ENCODE data around the gene IGSF6. TPM values are rescaled to one million over a fixed set of nuclear protein-coding genes. Genes with fewer than 3 reads are reported as not detected.

Gene IGSF6
- total and polyA plus RNA-seq, 2 of the 13 experiments (the other 11 are each of a cell fraction or from before 2014, with no cell fraction given) = not detected

DNA sequence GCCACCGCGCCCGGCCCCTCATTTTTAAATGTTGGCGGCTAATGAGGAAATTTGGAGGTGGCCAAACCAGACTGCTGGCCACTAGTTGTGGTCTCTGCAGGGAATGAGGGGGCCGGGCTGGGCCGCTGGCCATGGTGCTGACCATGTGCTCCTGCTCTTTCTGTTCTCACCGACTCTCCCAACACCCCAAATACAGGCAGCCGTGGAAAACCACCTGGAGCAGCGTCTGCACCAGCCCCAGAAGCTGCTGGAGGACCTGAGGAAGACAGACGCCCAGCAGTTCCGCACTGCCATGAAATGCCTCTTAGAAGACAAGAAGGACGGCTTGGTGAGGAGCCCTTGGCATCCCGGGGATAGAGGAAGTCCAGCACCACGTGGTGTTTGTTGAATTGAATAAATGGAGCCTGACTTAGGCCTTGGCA is 32.6 kb upstream of the IGSF6 start (continued):
- TF ChIP-seq, protein P1, sequence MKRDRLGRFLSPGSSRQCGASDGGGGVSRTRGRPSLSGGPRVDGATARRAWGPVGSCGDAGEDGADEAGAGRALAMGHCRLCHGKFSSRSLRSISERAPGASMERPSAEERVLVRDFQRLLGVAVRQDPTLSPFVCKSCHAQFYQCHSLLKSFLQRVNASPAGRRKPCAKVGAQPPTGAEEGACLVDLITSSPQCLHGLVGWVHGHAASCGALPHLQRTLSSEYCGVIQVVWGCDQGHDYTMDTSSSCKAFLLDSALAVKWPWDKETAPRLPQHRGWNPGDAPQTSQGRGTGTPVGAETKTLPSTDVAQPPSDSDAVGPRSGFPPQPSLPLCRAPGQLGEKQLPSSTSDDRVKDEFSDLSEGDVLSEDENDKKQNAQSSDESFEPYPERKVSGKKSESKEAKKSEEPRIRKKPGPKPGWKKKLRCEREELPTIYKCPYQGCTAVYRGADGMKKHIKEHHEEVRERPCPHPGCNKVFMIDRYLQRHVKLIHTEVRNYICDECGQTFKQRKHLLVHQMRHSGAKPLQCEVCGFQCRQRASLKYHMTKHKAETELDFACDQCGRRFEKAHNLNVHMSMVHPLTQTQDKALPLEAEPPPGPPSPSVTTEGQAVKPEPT (CRISPR knock-in tag; IDR thresholded peaks at IDR 0.05; ENCODE audit: low read depth) = no peak
- TF ChIP-seq, protein P2, sequence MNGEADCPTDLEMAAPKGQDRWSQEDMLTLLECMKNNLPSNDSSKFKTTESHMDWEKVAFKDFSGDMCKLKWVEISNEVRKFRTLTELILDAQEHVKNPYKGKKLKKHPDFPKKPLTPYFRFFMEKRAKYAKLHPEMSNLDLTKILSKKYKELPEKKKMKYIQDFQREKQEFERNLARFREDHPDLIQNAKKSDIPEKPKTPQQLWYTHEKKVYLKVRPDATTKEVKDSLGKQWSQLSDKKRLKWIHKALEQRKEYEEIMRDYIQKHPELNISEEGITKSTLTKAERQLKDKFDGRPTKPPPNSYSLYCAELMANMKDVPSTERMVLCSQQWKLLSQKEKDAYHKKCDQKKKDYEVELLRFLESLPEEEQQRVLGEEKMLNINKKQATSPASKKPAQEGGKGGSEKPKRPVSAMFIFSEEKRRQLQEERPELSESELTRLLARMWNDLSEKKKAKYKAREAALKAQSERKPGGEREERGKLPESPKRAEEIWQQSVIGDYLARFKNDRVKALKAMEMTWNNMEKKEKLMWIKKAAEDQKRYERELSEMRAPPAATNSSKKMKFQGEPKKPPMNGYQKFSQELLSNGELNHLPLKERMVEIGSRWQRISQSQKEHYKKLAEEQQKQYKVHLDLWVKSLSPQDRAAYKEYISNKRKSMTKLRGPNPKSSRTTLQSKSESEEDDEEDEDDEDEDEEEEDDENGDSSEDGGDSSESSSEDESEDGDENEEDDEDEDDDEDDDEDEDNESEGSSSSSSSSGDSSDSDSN (CRISPR knock-in tag; IDR thresholded peaks at IDR 0.05) = no peak
- TF ChIP-seq SRSF1 (optimal IDR thresholded peaks at IDR 0.05; ENCODE audit: low read depth, low read length) = no peak
- TF ChIP-seq, protein P3, sequence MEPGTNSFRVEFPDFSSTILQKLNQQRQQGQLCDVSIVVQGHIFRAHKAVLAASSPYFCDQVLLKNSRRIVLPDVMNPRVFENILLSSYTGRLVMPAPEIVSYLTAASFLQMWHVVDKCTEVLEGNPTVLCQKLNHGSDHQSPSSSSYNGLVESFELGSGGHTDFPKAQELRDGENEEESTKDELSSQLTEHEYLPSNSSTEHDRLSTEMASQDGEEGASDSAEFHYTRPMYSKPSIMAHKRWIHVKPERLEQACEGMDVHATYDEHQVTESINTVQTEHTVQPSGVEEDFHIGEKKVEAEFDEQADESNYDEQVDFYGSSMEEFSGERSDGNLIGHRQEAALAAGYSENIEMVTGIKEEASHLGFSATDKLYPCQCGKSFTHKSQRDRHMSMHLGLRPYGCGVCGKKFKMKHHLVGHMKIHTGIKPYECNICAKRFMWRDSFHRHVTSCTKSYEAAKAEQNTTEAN (CRISPR knock-in tag; conservative IDR thresholded peaks at IDR 0.05) = no peak
- 0 out of 2 replicates have a peak, but pooled peaks have one; percentile 34 for TF ChIP-seq RFXAP (CRISPR knock-in tag; IDR thresholded peaks at IDR 0.05; ENCODE audit: borderline replicate concordance)
- no peak for TF ChIP-seq ZNF773 (CRISPR knock-in tag; IDR thresholded peaks at IDR 0.05; ENCODE audit: borderline replicate concordance)
- peak; percentile 35; the same call in 1 of the 2 replicates for TF ChIP-seq FOXK1 (CRISPR knock-in tag; IDR thresholded peaks at IDR 0.05; ENCODE audit: borderline replicate concordance, low read depth)
- TF ChIP-seq, protein P4, sequence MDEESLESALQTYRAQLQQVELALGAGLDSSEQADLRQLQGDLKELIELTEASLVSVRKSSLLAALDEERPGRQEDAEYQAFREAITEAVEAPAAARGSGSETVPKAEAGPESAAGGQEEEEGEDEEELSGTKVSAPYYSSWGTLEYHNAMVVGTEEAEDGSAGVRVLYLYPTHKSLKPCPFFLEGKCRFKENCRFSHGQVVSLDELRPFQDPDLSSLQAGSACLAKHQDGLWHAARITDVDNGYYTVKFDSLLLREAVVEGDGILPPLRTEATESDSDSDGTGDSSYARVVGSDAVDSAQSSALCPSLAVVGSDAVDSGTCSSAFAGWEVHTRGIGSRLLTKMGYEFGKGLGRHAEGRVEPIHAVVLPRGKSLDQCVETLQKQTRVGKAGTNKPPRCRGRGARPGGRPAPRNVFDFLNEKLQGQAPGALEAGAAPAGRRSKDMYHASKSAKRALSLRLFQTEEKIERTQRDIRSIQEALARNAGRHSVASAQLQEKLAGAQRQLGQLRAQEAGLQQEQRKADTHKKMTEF (CRISPR knock-in tag; IDR thresholded peaks at IDR 0.05) = no peak
- TF ChIP-seq, protein P5, sequence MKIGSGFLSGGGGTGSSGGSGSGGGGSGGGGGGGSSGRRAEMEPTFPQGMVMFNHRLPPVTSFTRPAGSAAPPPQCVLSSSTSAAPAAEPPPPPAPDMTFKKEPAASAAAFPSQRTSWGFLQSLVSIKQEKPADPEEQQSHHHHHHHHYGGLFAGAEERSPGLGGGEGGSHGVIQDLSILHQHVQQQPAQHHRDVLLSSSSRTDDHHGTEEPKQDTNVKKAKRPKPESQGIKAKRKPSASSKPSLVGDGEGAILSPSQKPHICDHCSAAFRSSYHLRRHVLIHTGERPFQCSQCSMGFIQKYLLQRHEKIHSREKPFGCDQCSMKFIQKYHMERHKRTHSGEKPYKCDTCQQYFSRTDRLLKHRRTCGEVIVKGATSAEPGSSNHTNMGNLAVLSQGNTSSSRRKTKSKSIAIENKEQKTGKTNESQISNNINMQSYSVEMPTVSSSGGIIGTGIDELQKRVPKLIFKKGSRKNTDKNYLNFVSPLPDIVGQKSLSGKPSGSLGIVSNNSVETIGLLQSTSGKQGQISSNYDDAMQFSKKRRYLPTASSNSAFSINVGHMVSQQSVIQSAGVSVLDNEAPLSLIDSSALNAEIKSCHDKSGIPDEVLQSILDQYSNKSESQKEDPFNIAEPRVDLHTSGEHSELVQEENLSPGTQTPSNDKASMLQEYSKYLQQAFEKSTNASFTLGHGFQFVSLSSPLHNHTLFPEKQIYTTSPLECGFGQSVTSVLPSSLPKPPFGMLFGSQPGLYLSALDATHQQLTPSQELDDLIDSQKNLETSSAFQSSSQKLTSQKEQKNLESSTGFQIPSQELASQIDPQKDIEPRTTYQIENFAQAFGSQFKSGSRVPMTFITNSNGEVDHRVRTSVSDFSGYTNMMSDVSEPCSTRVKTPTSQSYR (CRISPR knock-in tag; IDR thresholded peaks at IDR 0.05; ENCODE audit: borderline replicate concordance) = peak; percentile 36; the same call in 1 of the 2 replicates
- TF ChIP-seq, protein P6, sequence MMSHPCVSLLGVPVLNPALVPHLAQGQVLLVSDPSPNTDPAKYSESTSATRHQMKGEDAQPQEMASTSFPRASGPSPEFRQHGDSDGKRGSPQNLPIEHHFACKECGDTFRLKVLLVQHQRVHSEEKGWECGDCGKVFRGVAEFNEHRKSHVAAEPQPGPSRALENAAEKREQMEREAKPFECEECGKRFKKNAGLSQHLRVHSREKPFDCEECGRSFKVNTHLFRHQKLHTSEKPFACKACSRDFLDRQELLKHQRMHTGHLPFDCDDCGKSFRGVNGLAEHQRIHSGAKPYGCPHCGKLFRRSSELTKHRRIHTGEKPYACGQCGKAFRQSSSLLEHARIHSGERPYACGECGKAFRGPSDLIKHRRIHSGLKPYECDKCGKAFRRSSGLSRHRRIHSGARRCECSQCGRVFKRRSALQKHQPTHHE (CRISPR knock-in tag; IDR thresholded peaks at IDR 0.05; ENCODE audit: borderline replicate concordance) = no peak
- TF ChIP-seq ZNF256 (CRISPR knock-in tag; conservative IDR thresholded peaks at IDR 0.05) = 0 out of 2 replicates have a peak, but pooled peaks have one; percentile 20
- TF ChIP-seq, protein P7, sequence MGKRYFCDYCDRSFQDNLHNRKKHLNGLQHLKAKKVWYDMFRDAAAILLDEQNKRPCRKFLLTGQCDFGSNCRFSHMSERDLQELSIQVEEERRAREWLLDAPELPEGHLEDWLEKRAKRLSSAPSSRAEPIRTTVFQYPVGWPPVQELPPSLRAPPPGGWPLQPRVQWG (CRISPR knock-in tag; IDR thresholded peaks at IDR 0.05; ENCODE audit: borderline replicate concordance, low read depth) = no peak
- TF ChIP-seq, protein P8, sequence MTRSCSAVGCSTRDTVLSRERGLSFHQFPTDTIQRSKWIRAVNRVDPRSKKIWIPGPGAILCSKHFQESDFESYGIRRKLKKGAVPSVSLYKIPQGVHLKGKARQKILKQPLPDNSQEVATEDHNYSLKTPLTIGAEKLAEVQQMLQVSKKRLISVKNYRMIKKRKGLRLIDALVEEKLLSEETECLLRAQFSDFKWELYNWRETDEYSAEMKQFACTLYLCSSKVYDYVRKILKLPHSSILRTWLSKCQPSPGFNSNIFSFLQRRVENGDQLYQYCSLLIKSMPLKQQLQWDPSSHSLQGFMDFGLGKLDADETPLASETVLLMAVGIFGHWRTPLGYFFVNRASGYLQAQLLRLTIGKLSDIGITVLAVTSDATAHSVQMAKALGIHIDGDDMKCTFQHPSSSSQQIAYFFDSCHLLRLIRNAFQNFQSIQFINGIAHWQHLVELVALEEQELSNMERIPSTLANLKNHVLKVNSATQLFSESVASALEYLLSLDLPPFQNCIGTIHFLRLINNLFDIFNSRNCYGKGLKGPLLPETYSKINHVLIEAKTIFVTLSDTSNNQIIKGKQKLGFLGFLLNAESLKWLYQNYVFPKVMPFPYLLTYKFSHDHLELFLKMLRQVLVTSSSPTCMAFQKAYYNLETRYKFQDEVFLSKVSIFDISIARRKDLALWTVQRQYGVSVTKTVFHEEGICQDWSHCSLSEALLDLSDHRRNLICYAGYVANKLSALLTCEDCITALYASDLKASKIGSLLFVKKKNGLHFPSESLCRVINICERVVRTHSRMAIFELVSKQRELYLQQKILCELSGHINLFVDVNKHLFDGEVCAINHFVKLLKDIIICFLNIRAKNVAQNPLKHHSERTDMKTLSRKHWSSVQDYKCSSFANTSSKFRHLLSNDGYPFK (CRISPR knock-in tag; IDR thresholded peaks at IDR 0.05; ENCODE audit: borderline replicate concordance) = 0 out of 2 replicates have a peak, but pooled peaks have one; percentile 13
